GM12865 (cell line): ENCODE data around the gene NPIPB9.
A peak's percentile ranks its signal among the peaks of the same experiment; 100 is the strongest.
"Not testable (repeated sequence)": the region's sequence is repeated elsewhere in the genome, so short reads cannot be mapped to it uniquely, and the experiment has no call there.

Experiments used
- DNase-seq: peaks from one replicate; pipeline ENCODE4 v3.0.0; 2010; ENCODE audit warnings: low read depth
- H3K4me3 ChIP-seq: 2 replicates; pipeline ENCODE4 v1.5.1; 2011; ENCODE audit warnings: mild to moderate bottlenecking, low read depth, low read length, control low read depth

Gene NPIPB9

GRCh38 chr16:28751487-28751886 is at the start of gene NPIPB9:
Gene NPIPB9 (plus strand): TSS chr16:28751787.
- DNase-seq, H3K4me3 ChIP-seq: not testable (repeated sequence)

- not testable (repeated sequence) for H3K4me3 ChIP-seq, DNase-seq
Observed at GRCh38 chr16:28704246-28704645, 47.3 kb upstream of the NPIPB9 start.

GRCh38 chr16:28711220-28712083 is 40.1 kb upstream of the NPIPB9 start, which contains the start of gene EIF3C:
Gene EIF3C (plus strand): TSS chr16:28711464. CDS start chr16:28711687, 223 bp downstream.
- peak within 1 kb of the TSS; percentile 30; the same call in 1 of the 2 replicates for H3K4me3 ChIP-seq
- not testable (repeated sequence) for DNase-seq

- not testable (repeated sequence) for H3K4me3 ChIP-seq, DNase-seq
Observed at GRCh38 chr16:28722852-28723650, 28.5 kb upstream of the NPIPB9 start.

GRCh38 chr16:28731253-28731652 is 20.3 kb upstream of the NPIPB9 start:
- not testable (repeated sequence) for DNase-seq, H3K4me3 ChIP-seq

GRCh38 chr16:28732455-28733124 is 19.0 kb upstream of the NPIPB9 start:
- H3K4me3 ChIP-seq, DNase-seq: not testable (repeated sequence)

GRCh38 chr16:28739787-28740186 is 11.8 kb upstream of the NPIPB9 start:
- not testable (repeated sequence) for DNase-seq

GRCh38 chr16:28740631-28741030 is 11.0 kb upstream of the NPIPB9 start:
- H3K4me3 ChIP-seq, DNase-seq: not testable (repeated sequence)

More at GRCh38 chr16:28739787-28740186, 11.8 kb upstream of the NPIPB9 start:
- not testable (repeated sequence) for H3K4me3 ChIP-seq

GRCh38 chr16:28741295-28741694 is 10.3 kb upstream of the NPIPB9 start:
- not testable (repeated sequence) for H3K4me3 ChIP-seq, DNase-seq

GRCh38 chr16:28746618-28747350 is 4.8 kb upstream of the NPIPB9 start:
- H3K4me3 ChIP-seq = not testable (repeated sequence)
- peak; percentile 0 for DNase-seq

GRCh38 chr16:28749997-28750465 is 1.6 kb upstream of the NPIPB9 start:
- DNase-seq, H3K4me3 ChIP-seq: not testable (repeated sequence)

- DNase-seq, H3K4me3 ChIP-seq: not testable (repeated sequence)
Observed at GRCh38 chr16:28750469-28751067, 1.0 kb upstream of the NPIPB9 start.

GRCh38 chr16:28781697-28782096 is 30.1 kb downstream of the NPIPB9 start:
- H3K4me3 ChIP-seq = not testable (repeated sequence)

GRCh38 chr16:28782357-28782756 is 30.8 kb downstream of the NPIPB9 start:
- H3K4me3 ChIP-seq, DNase-seq: not testable (repeated sequence)

More at GRCh38 chr16:28781697-28782096, 30.1 kb downstream of the NPIPB9 start:
- DNase-seq = not testable (repeated sequence)
